ENCODE measurements around the gene BABAM2.
"Not testable (repeated sequence)": the region's sequence is repeated elsewhere in the genome, so short reads cannot be mapped to it uniquely, and the experiment has no call there.

BABAM2 gene

GRCh38 chr2:27968045-27968444 lies 77.5 kb downstream of the BABAM2 start:
- 100% methylated on average over 3 of the region's 4 CpGs for WGBS (ENCODE audit: insufficient coverage)
- H3K9me3 ChIP-seq (ENCODE audit: control extremely low read depth in 1 of 5, control insufficient read depth in 4 of 5, insufficient read depth in 2 of 5, low read depth in 1 of 5, low read length in 4 of 5), result peaks cover 8 to 34% (median 29%) of the 10 kb centered on the region in 5 experiments
- DNase-seq; H3K27me3 ChIP-seq (replicated peaks in 2 of 5; ENCODE audit: control insufficient read depth in 4 of 5, insufficient read depth in 5 of 5, low read length in 4 of 5); CTCF ChIA-PET; POLR2A ChIA-PET; H3K4me3 ChIP-seq (ENCODE audit: control insufficient read depth in 1 of 7, extremely low read depth in 1 of 7, insufficient read depth in 4 of 7, low read depth in 2 of 7, low read length in 6 of 7); H3K27ac ChIP-seq (ENCODE audit: insufficient read depth in 1 of 2, low read depth in 1 of 2, low read length in 2 of 2, poor library complexity in 1 of 2, severe bottlenecking in 2 of 2): not testable (repeated sequence)
- H3K4me1 ChIP-seq (ENCODE audit: control extremely low read depth in 1 of 4, control insufficient read depth in 4 of 4, insufficient read depth in 4 of 4, low read length in 3 of 4), result peaks cover 0 to 11% (median 2%) of the 10 kb centered on the region in 4 experiments
- peaks cover 0 to 11% (median 8%) of the 10 kb centered on the region in 4 experiments for H3K36me3 ChIP-seq (ENCODE audit: control insufficient read depth in 4 of 4, insufficient read depth in 4 of 4, low read length in 3 of 4)

DNA sequence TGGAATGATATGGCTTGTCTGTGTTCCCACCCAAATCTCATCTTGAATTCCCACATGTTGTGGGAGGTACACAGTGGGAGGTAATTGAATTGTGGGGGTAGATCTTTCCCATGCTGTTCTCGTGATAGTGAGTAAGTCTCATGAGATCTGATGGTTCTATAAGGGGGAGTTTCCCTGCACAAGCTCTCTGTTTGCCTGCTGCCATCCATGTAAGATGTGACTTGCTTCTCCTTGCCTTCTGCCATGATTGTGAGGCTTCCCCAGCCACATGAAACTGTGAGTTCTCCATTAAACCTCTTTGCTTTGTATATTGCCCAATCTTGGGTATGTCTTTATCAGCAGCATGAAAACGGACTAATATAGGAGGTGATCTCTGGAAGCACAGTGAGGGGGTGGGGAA lies 78.4 kb downstream of the BABAM2 start:
- Histone ChIP-seq H3K9me3 (ENCODE audit: control extremely low read depth in 1 of 5, control insufficient read depth in 4 of 5, insufficient read depth in 2 of 5, low read depth in 1 of 5, low read length in 4 of 5) (peaks cover 7 to 32% (median 26%) of the 10 kb centered on the region in 5 experiments), H3K36me3 (ENCODE audit: control insufficient read depth in 4 of 4, insufficient read depth in 4 of 4, low read length in 3 of 4) (peaks cover 0 to 11% (median 8%) of the 10 kb centered on the region in 4 experiments), H3K4me1 (ENCODE audit: control extremely low read depth in 1 of 4, control insufficient read depth in 4 of 4, insufficient read depth in 4 of 4, low read length in 3 of 4) (peaks cover 0 to 11% (median 2%) of the 10 kb centered on the region in 4 experiments)
- H3K27me3 ChIP-seq (replicated peaks in 2 of 5; ENCODE audit: control insufficient read depth in 4 of 5, insufficient read depth in 5 of 5, low read length in 4 of 5); H3K4me3 ChIP-seq (ENCODE audit: control insufficient read depth in 1 of 7, extremely low read depth in 1 of 7, insufficient read depth in 4 of 7, low read depth in 2 of 7, low read length in 6 of 7); H3K27ac ChIP-seq (ENCODE audit: insufficient read depth in 1 of 2, low read depth in 1 of 2, low read length in 2 of 2, poor library complexity in 1 of 2, severe bottlenecking in 2 of 2); POLR2A ChIA-PET; DNase-seq: not testable (repeated sequence)
- WGBS (ENCODE audit: insufficient coverage), result 100% methylated on average over 1 of the region's 2 CpGs
- CTCF ChIA-PET, result interaction anchor here (1.0 kb wide), 1 partner anchor 9 kb away, joined by 3 read pairs; no protein-coding TSS in a partner anchor

DNA sequence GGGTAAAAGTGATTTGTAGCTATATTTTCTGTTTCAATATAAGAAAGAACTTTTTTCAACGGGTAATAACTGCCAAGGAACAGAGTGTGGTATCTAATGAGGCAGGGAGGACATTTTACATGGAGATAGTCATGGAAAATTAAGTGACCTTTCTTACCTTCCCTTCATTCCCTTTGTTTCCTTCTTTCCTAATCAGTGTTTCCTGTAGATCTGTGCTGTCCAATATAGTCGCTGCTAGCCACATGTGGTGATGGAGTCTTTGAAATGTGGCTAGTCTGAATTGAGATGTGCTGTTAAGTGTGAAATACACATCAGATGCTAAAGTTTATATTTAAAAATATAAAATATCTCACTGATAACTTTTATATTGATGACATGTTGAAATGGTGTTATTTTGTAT lies 81.8 kb downstream of the BABAM2 start:
- Histone ChIP-seq H3K27me3 (replicated peaks in 2 of 5; ENCODE audit: control insufficient read depth in 4 of 5, insufficient read depth in 5 of 5, low read length in 4 of 5) (no peaks in the 10 kb centered on the region), H3K27ac (ENCODE audit: insufficient read depth in 1 of 2, low read depth in 1 of 2, low read length in 2 of 2, poor library complexity in 1 of 2, severe bottlenecking in 2 of 2) (no peak overlapping the region), H3K4me1 (ENCODE audit: control extremely low read depth in 1 of 4, control insufficient read depth in 4 of 4, insufficient read depth in 4 of 4, low read length in 3 of 4) (peaks cover 0 to 11% (median 2%) of the 10 kb centered on the region in 4 experiments), H3K4me3 (ENCODE audit: control insufficient read depth in 1 of 7, extremely low read depth in 1 of 7, insufficient read depth in 4 of 7, low read depth in 2 of 7, low read length in 6 of 7) (no peak overlapping the region), H3K36me3 (ENCODE audit: control insufficient read depth in 4 of 4, insufficient read depth in 4 of 4, low read length in 3 of 4) (peaks cover 0 to 6% (median 3%) of the 10 kb centered on the region in 4 experiments), H3K9me3 (ENCODE audit: control extremely low read depth in 1 of 5, control insufficient read depth in 4 of 5, insufficient read depth in 2 of 5, low read depth in 1 of 5, low read length in 4 of 5) (peaks cover 2 to 24% (median 18%) of the 10 kb centered on the region in 5 experiments)
- no CpG with 5 or more reads among the region's 2 CpGs for whole genome bisulfite sequencing (ENCODE audit: insufficient coverage)
- CTCF ChIA-PET, result no interaction called here
- DNase-seq, result no peak
- POLR2A ChIA-PET, result no interaction called here

DNA sequence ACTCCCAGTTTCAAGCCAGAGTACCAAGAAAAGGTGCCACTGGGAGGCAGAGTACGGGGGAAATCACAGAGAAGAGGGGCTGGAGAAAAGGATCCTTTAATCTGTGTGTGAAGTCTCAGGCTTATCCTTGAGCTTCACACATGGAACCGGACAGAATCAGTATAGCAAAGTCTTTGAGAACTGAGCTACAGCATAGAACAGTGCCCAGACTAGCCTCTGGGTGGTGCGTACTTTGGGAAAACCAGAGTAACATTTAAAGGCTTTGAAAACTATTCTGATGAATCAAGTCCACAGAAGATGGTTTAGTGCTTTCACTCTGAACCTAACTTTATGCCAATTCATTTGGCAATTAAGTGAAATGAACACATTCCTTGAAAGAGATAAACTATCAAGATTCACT lies 83.1 kb downstream of the BABAM2 start:
- ChIA-PET POLR2A (no interaction called here), CTCF (interaction anchor here (1.1 kb wide), 1 partner anchor 8 kb away, joined by 3 read pairs; no protein-coding TSS in a partner anchor)
- peaks cover 0 to 11% (median 2%) of the 10 kb centered on the region in 4 experiments for H3K4me1 ChIP-seq (ENCODE audit: control extremely low read depth in 1 of 4, control insufficient read depth in 4 of 4, insufficient read depth in 4 of 4, low read length in 3 of 4)
- WGBS (ENCODE audit: insufficient coverage), result 100% methylated on average over 3 of the region's 3 CpGs
- H3K9me3 ChIP-seq (ENCODE audit: control extremely low read depth in 1 of 5, control insufficient read depth in 4 of 5, insufficient read depth in 2 of 5, low read depth in 1 of 5, low read length in 4 of 5), result peaks cover 2 to 12% (median 11%) of the 10 kb centered on the region in 5 experiments
- DNase-seq, result no peak
- H3K27ac ChIP-seq (ENCODE audit: insufficient read depth in 1 of 2, low read depth in 1 of 2, low read length in 2 of 2, poor library complexity in 1 of 2, severe bottlenecking in 2 of 2), result no peak overlapping the region
- H3K27me3 ChIP-seq (replicated peaks in 2 of 5; ENCODE audit: control insufficient read depth in 4 of 5, insufficient read depth in 5 of 5, low read length in 4 of 5), result no peaks in the 10 kb centered on the region
- no peak overlapping the region for H3K4me3 ChIP-seq (ENCODE audit: control insufficient read depth in 1 of 7, extremely low read depth in 1 of 7, insufficient read depth in 4 of 7, low read depth in 2 of 7, low read length in 6 of 7)
- H3K36me3 ChIP-seq (ENCODE audit: control insufficient read depth in 4 of 4, insufficient read depth in 4 of 4, low read length in 3 of 4), result peaks cover 0 to 4% (median 1%) of the 10 kb centered on the region in 4 experiments

- WGBS (ENCODE audit: insufficient coverage), result 100% methylated on average over 1 of the region's 1 CpG
- Histone ChIP-seq H3K4me1 (ENCODE audit: control extremely low read depth in 1 of 4, control insufficient read depth in 4 of 4, insufficient read depth in 4 of 4, low read length in 3 of 4) (peaks cover 0 to 16% (median 10%) of the 10 kb centered on the region in 4 experiments), H3K27me3 (replicated peaks in 2 of 5; ENCODE audit: control insufficient read depth in 4 of 5, insufficient read depth in 5 of 5, low read length in 4 of 5) (no peaks in the 10 kb centered on the region), H3K4me3 (ENCODE audit: control insufficient read depth in 1 of 7, extremely low read depth in 1 of 7, insufficient read depth in 4 of 7, low read depth in 2 of 7, low read length in 6 of 7) (no peak overlapping the region), H3K9me3 (ENCODE audit: control extremely low read depth in 1 of 5, control insufficient read depth in 4 of 5, insufficient read depth in 2 of 5, low read depth in 1 of 5, low read length in 4 of 5) (peaks cover 0 to 2% (median 0%) of the 10 kb centered on the region in 5 experiments), H3K27ac (ENCODE audit: insufficient read depth in 1 of 2, low read depth in 1 of 2, low read length in 2 of 2, poor library complexity in 1 of 2, severe bottlenecking in 2 of 2) (no peak overlapping the region), H3K36me3 (ENCODE audit: control insufficient read depth in 4 of 4, insufficient read depth in 4 of 4, low read length in 3 of 4) (no peaks in the 10 kb centered on the region)
- POLR2A ChIA-PET, result no interaction called here
- DNase-seq, result no peak
- CTCF ChIA-PET, result no interaction called here
Measured at GRCh38 chr2:27976308-27976707, 85.8 kb downstream of the BABAM2 start.

DNA sequence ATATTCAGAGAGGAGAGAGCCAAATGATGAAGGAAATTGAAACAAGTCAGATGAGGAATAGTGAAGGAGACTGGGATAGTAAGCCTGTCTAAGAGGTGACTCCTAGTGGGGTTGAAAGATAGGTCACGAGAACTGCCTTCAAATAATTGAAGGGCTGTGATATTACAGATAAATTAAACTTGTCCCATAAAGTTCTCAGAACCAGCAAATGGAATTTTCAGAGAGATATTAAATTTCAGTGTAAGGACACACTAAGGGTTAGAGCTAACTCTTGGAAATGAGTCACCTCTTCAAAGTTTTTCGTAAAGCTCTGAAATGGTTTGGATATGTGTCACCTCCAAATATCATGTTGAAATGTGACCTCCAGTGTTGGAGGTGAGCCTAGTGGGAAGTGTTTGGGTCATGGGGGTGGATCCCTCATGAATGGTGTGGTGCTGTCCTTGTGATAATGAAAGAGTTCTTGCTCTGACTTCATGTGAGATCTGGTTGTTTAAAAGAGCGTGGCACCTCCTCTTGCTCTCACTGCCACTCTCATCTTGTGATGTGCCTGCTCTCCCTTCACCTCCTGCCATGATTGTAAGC lies 87.3 kb downstream of the BABAM2 start:
- Histone ChIP-seq H3K4me1 (ENCODE audit: control extremely low read depth in 1 of 4, control insufficient read depth in 4 of 4, insufficient read depth in 4 of 4, low read length in 3 of 4) (peaks cover 0 to 19% (median 7%) of the 10 kb centered on the region in 4 experiments), H3K4me3 (ENCODE audit: control insufficient read depth in 1 of 7, extremely low read depth in 1 of 7, insufficient read depth in 4 of 7, low read depth in 2 of 7, low read length in 6 of 7) (no peak overlapping the region), H3K27me3 (replicated peaks in 2 of 5; ENCODE audit: control insufficient read depth in 4 of 5, insufficient read depth in 5 of 5, low read length in 4 of 5) (no peaks in the 10 kb centered on the region), H3K9me3 (ENCODE audit: control extremely low read depth in 1 of 5, control insufficient read depth in 4 of 5, insufficient read depth in 2 of 5, low read depth in 1 of 5, low read length in 4 of 5) (peaks cover 0 to 2% (median 0%) of the 10 kb centered on the region in 5 experiments), H3K36me3 (ENCODE audit: control insufficient read depth in 4 of 4, insufficient read depth in 4 of 4, low read length in 3 of 4) (no peaks in the 10 kb centered on the region), H3K27ac (ENCODE audit: insufficient read depth in 1 of 2, low read depth in 1 of 2, low read length in 2 of 2, poor library complexity in 1 of 2, severe bottlenecking in 2 of 2) (no peak overlapping the region)
- ChIA-PET POLR2A (no interaction called here), CTCF (interaction anchor here (1.3 kb wide), 1 partner anchor 8 kb away, joined by 3 read pairs; no protein-coding TSS in a partner anchor)
- 100% methylated on average over 3 of the region's 3 CpGs for whole genome bisulfite sequencing (ENCODE audit: insufficient coverage)
- no peak for DNase-seq

GRCh38 chr2:27978761-27979160 lies 88.2 kb downstream of the BABAM2 start:
- H3K27me3 ChIP-seq (replicated peaks in 2 of 5; ENCODE audit: control insufficient read depth in 4 of 5, insufficient read depth in 5 of 5, low read length in 4 of 5); H3K9me3 ChIP-seq (ENCODE audit: control extremely low read depth in 1 of 5, control insufficient read depth in 4 of 5, insufficient read depth in 2 of 5, low read depth in 1 of 5, low read length in 4 of 5); H3K36me3 ChIP-seq (ENCODE audit: control insufficient read depth in 4 of 4, insufficient read depth in 4 of 4, low read length in 3 of 4); H3K27ac ChIP-seq (ENCODE audit: insufficient read depth in 1 of 2, low read depth in 1 of 2, low read length in 2 of 2, poor library complexity in 1 of 2, severe bottlenecking in 2 of 2); CTCF ChIA-PET; POLR2A ChIA-PET; DNase-seq; H3K4me3 ChIP-seq (ENCODE audit: control insufficient read depth in 1 of 7, extremely low read depth in 1 of 7, insufficient read depth in 4 of 7, low read depth in 2 of 7, low read length in 6 of 7): not testable (repeated sequence)
- peaks cover 0 to 19% (median 7%) of the 10 kb centered on the region in 4 experiments for H3K4me1 ChIP-seq (ENCODE audit: control extremely low read depth in 1 of 4, control insufficient read depth in 4 of 4, insufficient read depth in 4 of 4, low read length in 3 of 4)
- no CpG with 5 or more reads among the region's 2 CpGs for WGBS (ENCODE audit: insufficient coverage)

Measured in common myeloid progenitor, CD34-positive (primary cell).